ENCODE measurements around the gene MB.

- TF ChIP-seq CTCF (conservative IDR thresholded peaks at IDR 0.05; ENCODE audit: low read depth, low read length) = no peak
- no peak for TF ChIP-seq EZH2 (IDR thresholded peaks at IDR 0.05; ENCODE audit: borderline replicate concordance, low read depth, low read length, poor library complexity, severe bottlenecking)
These were observed 58.4 kb downstream of the MB start for GRCh38 chr22:35558719-35559118.
